GM13977 (cell line): ENCODE results near the gene PPFIA4.

ENCODE experiments used
- DNase-seq: peaks from one replicate; pipeline ENCODE4 v3.0.0; 2012; ENCODE audit warnings: low spot score
- in situ Hi-C: fragments of 300-500 bp; cut with MboI; formaldehyde crosslinking; loops from one replicate; pipeline ENCODE4 v1.12.0; 2022; ENCODE audit warnings: low sequenced_read_pairs, low pct_unique_long_range_greater_than_20kb, mixed read lengths, inconsistent platforms; ENCODE audit not compliant: unreplicated experiment
- TF ChIP-seq, protein P1 (sequence below): IDR thresholded peaks from 2 replicates; pipeline ENCODE4 v1.5.1; 2012; ENCODE audit warnings: mild to moderate bottlenecking, control low read depth; ENCODE audit not compliant: insufficient read depth; ENCODE audit errors: extremely low read depth, missing control alignments

Gene PPFIA4

DNA sequence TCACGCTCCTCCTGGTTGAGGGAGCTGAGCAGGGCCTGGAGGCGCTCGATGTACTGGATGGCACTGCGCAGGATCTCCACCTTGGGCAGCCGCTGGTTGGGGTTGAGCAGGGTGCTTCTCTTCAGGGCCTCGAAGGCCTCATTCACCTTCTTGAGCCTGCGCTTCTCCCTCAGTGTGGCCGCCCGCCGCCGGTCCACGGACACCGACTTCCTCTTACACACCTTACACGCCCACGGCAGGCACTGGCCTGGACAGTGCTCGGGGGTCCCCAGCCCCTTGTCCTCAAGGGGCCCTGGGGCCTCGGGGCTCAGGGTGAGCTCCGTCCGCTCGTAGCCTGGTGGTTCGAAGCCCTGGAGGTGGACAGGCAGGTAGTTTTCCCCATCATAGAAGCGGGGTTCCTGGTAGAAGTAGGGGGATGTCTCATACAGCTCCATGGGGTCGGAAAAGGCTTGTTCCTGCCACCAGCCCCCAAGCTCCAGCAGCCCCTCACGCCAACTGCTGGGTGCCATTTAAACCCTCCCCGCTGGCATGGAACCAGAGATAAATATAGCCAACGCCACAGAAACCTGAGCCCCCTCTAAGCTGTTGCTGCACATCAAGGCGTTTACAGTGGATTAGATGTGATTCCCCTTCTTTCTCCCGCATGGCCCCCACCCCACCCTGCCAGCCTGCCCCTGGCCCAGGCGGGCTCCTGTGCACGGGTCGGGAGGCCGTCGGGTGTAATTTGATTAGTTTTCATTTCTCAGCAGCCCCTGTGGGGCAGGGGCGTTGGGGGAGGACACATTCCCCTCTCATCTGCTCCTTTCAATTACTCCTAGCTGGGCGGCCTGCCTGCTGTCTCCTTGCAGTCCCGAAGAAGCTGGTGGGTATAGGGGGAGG is 59.5 kb downstream of the PPFIA4 start, which contains the start of gene MYOG:
TSS of gene MYOG (minus strand) at position 485 of the 879 bp plus-strand sequence. CDS start at position 434, 51 bp downstream.
- no peak for DNase-seq
- in situ Hi-C loops = no loop called here
- TF ChIP-seq, protein P1, sequence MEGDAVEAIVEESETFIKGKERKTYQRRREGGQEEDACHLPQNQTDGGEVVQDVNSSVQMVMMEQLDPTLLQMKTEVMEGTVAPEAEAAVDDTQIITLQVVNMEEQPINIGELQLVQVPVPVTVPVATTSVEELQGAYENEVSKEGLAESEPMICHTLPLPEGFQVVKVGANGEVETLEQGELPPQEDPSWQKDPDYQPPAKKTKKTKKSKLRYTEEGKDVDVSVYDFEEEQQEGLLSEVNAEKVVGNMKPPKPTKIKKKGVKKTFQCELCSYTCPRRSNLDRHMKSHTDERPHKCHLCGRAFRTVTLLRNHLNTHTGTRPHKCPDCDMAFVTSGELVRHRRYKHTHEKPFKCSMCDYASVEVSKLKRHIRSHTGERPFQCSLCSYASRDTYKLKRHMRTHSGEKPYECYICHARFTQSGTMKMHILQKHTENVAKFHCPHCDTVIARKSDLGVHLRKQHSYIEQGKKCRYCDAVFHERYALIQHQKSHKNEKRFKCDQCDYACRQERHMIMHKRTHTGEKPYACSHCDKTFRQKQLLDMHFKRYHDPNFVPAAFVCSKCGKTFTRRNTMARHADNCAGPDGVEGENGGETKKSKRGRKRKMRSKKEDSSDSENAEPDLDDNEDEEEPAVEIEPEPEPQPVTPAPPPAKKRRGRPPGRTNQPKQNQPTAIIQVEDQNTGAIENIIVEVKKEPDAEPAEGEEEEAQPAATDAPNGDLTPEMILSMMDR = no peak

DNA sequence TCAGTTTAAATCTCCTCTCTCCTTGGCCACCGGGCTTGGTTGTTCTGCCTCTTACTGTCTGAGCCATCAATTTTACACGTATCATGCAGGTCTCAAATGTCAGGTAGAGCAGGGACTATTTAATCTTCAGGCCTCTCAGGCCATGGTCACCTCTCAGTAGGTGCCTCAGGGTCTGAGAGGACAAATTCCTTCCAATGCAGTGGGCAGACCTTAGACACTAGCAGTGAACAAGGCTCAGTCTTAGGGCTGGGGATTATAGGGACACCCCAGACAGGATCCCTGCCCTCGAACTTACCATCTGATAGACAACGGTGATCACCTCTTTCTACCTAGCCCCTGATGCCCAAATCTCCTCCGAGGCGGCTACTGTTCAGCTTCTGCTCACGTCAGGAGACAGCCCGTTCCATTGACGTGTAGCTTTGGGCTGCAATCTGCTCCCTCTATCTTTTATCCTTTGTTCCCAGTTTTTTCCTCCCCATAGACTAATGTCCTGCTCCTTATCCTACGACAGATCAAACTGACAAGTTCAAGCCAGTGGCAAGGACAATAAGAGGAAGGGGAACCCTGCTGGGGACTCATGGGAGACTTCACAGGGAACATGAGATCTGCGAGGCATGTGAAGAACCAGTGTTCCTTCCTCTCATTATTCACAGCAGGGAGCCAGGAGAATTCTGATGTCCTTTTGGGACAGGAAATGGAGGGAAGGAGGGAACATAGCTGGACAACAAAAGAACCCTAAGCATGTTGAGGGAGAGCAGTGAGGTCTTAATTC is 60.9 kb downstream of the PPFIA4 start:
- DNase-seq = no peak

DNA sequence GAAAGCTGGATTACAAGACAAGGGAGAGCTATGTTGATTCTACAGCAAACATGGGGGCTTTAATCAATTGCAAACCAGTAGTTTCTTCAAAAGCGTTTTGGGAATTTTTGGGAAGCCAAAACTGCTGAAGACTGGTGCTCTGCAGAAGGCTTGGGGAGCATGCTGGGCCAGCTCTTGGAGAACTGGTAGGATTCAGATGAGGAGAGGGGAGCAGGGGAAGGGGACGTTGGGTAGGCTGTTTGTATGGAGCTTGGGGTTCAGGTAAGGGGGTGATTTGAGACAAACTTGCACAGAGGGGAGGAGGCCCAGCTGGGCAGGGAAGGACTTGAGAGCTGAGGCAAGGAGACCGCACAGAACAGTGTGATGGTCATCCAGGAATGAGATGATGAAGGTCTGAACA is 62.1 kb downstream of the PPFIA4 start:
- in situ Hi-C loops = no loop called here

More for the DNA sequence above, 60.9 kb downstream of the PPFIA4 start:
- TF ChIP-seq, protein P1 = no peak
- in situ Hi-C loops = no loop called here

DNA sequence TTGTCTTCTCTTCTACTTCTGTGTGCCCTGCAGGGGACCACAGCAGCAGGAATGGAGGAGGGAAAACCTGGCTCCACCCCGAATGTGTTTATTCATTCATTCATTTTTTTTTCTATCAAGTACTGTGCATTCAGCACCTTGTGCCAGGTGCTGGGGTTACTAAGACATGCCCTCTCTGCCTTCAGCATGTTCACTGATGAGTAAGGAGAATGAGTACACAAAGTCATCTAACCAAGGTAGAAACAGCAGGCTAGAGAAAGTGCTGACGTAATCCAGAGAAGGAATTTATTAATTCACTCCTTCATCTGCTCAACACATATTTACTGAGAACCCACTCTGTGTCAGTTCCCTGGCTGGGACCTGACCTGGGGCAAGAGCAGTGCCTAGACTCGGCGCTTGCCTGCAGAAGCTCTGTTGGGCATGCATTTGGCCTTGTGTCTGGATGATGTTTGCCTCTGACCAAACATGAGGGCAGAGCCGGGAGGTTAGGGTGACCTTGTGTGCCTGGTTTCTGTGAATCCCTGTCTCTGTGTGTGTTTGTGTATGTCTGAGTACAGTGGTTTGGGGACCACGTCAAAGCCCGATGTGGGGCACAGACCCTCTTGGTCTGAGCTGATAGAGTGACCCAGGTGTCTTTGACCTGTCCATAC is 62.8 kb downstream of the PPFIA4 start:
- in situ Hi-C loops = no loop called here
- no peak for DNase-seq
- TF ChIP-seq, protein P1 = no peak

More for the DNA sequence above, 62.1 kb downstream of the PPFIA4 start:
- no peak for DNase-seq
- TF ChIP-seq, protein P1 = no peak

DNA sequence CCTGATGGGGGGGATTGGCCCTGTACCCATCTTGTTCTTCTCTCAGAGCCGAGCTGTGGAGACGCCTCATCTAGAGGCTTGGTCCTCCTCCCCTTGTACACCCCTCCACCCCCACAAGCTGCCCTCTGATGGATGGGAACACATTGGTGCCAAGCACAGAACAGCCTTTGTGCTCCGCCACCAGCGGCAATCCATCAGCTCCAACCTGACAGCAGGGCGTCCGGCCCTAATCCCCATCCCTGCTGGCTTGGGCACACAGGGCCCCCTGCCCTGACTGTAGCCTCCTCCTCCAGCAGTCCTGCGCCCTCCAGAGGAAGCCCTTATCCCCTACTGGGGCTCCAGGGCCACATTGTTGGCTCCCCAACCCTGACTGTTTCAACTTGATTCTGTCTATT is 63.4 kb downstream of the PPFIA4 start:
- TF ChIP-seq, protein P1 = no peak
- in situ Hi-C loops = no loop called here
- no peak for DNase-seq
